ENCODE results near the gene TFB2M.
"Not testable (repeated sequence)": the region's sequence is repeated elsewhere in the genome, so short reads cannot be mapped to it uniquely, and the experiment has no call there.

TFB2M gene

DNA sequence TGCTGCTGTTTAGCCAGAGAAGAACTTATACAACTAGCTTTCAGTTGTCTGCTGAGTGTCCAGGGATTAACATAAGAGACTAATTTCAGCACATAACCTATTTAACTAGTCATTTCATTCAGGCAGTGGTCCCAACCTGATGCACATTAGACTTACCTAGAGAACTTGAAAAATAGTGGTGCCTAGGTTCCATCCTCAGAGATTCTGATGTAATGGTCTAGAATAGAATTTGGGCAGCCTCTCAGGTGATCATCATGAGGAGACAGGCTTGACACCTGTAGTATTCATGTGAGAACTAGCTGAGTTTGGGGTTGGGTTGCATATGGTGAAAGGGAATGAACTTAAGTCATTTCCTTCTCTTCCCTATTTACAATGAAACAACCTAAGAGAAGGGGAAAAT, 25.0 kb upstream of the TFB2M start:
- Mint-ChIP-seq H3K27ac (peak overlapping the region; percentile 65), H3K27me3 (no peaks in the 10 kb centered on the region), H3K9me3 (no peaks in the 10 kb centered on the region), H3K36me3 (ENCODE audit: low read depth) (peaks cover 51% of the 10 kb centered on the region), H3K4me3 (no peak overlapping the region), H3K4me1 (ENCODE audit: low read depth) (peaks cover 43% of the 10 kb centered on the region)

DNA sequence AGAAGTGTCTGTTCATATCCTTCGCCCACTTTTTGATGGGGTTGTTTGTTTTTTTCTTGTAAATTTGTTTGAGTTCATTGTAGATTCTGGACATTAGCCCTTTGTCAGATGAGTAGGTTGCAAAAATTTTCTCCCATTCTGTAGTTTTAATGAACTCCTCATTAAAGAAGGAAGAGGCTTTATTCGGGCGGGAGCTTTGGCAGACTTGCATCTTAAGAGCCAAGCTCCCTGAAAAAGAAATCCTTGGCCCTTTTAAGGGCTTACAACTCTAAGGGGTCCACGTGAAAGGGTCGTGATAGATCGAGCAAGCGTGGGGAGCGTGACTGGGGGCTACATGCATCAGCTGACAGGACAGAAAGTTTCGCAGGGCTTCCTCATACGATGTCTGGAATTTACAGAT, 23.9 kb upstream of the TFB2M start:
- peaks cover 43% of the 10 kb centered on the region for H3K4me1 Mint-ChIP-seq (ENCODE audit: low read depth)
- H3K27me3 Mint-ChIP-seq, H3K27ac Mint-ChIP-seq, H3K9me3 Mint-ChIP-seq, H3K4me3 Mint-ChIP-seq: not testable (repeated sequence)
- peaks cover 46% of the 10 kb centered on the region for H3K36me3 Mint-ChIP-seq (ENCODE audit: low read depth)

DNA sequence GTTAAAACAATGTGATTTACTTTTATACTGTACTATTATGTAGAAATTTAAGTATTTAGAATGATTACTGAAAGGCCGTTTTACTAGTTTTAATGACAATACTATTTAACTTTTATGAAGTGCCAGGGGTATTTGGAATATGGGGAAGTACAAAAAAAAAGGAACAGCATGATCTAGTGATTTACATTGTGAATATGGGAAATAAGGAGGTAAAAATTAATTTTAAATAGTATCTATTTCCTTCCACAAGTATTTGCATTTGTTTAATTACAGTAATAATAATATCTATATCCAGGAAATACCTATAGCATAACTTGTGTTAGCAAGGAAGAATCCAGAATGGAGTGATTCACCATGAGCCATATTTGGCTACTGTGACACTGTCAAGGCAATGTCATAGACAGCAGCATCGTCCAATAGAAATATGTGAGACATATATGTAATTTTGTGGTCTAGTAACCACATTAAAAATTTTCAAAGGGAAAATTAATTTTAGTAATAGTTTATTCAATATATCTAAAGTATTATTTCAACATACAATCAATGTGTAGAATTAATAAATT, 22.2 kb upstream of the TFB2M start:
- H3K27ac Mint-ChIP-seq: no peak overlapping the region
- H3K4me3 Mint-ChIP-seq: no peak overlapping the region
- H3K36me3 Mint-ChIP-seq (ENCODE audit: low read depth): peaks cover 58% of the 10 kb centered on the region
- H3K9me3 Mint-ChIP-seq: no peaks in the 10 kb centered on the region
- no peaks in the 10 kb centered on the region for H3K27me3 Mint-ChIP-seq
- H3K4me1 Mint-ChIP-seq (ENCODE audit: low read depth): peaks cover 55% of the 10 kb centered on the region

DNA sequence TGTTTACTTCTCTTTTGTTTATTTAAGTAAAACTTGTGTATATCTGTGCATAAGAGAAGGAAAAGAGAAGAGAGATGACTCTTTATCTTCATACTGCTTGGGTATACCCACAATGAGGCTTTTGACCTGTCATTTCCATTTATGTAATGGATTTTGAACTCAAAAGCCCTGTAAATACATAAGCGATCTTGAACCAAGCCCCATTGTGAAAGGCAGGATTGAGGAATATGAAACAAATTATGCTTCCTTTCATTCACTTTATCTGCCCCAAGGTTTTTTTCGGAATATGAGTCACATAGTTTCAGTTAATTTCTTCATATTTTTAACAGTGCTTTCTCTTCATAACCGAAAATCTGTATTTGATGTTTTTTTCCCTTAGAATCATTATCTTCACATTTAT, 21.5 kb upstream of the TFB2M start:
- H3K27me3 Mint-ChIP-seq: no peaks in the 10 kb centered on the region
- H3K4me1 Mint-ChIP-seq (ENCODE audit: low read depth): peaks cover 58% of the 10 kb centered on the region
- H3K27ac Mint-ChIP-seq: no peak overlapping the region
- H3K36me3 Mint-ChIP-seq (ENCODE audit: low read depth): peaks cover 58% of the 10 kb centered on the region
- H3K4me3 Mint-ChIP-seq: no peak overlapping the region
- H3K9me3 Mint-ChIP-seq: no peaks in the 10 kb centered on the region

DNA sequence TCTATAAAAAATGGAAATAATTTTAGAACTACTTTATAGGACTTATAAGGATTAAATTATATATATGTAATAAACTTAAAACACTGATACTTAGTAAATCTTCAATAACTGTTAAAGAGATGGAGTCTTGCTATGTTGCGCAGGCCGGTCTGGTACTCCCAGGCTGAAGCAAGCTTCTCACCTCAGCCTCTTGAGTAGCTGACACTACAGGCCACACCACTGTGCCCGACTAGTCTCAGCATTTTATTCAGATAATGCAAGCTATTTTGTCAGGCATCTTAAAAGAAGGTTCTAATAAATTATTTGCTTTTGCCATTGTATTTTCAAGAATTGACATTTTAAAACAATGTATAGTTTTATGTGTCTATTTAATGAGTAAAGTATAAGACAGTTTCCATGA, 21.0 kb upstream of the TFB2M start:
- Mint-ChIP-seq H3K27me3 (no peaks in the 10 kb centered on the region), H3K4me1 (ENCODE audit: low read depth) (peaks cover 61% of the 10 kb centered on the region), H3K9me3 (no peaks in the 10 kb centered on the region), H3K36me3 (ENCODE audit: low read depth) (peaks cover 55% of the 10 kb centered on the region), H3K27ac (no peak overlapping the region), H3K4me3 (no peak overlapping the region)

DNA sequence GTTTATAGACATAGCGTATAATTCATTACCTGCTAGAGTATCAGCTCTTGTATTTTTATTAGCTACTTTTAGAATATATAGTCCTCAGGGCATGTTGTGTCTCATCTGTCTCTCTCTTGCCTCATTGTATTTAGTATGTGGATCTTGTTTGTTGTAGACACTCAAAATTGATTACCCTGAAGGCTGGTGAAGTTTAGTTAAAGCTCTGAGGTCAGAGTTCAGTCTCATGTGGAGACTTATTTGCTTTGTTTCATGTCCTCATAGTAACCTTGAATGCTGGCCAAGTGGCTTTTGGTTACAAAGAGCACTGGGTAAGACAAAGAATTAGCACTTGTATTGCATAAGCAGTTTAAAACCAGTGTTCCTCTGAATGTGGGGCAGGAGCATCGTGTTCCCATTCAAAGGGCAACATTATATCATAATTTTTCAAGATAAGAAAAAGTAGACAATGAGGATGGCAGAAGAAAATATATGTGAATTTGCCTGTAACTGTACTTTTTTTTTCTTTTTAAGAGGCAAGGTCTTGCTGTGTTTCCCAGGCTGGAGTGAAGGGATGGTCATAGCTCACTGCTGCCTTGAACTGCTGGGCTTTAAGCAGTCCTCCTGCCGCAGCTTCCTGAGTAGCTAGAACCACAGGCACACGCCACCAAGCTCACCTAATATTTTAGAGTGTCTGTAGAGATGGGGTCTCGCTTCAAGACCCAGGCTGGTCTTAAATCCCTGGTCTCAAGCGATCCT, 17.6 kb upstream of the TFB2M start:
- no peaks in the 10 kb centered on the region for H3K27me3 Mint-ChIP-seq
- H3K36me3 Mint-ChIP-seq (ENCODE audit: low read depth): peaks cover 33% of the 10 kb centered on the region
- peaks cover 61% of the 10 kb centered on the region for H3K4me1 Mint-ChIP-seq (ENCODE audit: low read depth)
- H3K4me3 Mint-ChIP-seq: no peak overlapping the region
- H3K27ac Mint-ChIP-seq: no peak overlapping the region
- H3K9me3 Mint-ChIP-seq: no peaks in the 10 kb centered on the region

DNA sequence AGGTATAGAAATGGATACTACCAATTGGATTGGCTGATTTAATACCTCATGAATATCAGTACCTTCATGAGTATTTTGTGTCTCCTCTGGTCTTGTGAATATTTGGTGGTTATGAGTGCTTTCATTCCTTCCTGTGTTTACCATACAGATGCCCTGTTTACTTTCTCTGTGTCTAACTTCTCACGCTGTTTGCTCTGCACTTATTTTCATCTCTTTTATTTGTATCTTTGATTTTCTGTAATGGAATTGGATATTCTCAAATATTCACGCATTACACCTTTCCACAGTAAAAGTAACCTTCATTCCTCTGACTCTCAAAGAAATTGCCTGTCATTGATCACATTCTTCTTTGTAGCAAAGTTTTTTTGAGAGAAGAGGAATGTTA, 17.0 kb upstream of the TFB2M start:
- H3K9me3 Mint-ChIP-seq: no peaks in the 10 kb centered on the region
- peaks cover 64% of the 10 kb centered on the region for H3K4me1 Mint-ChIP-seq (ENCODE audit: low read depth)
- H3K27me3 Mint-ChIP-seq: no peaks in the 10 kb centered on the region
- H3K27ac Mint-ChIP-seq: no peak overlapping the region
- H3K36me3 Mint-ChIP-seq (ENCODE audit: low read depth): peaks cover 30% of the 10 kb centered on the region
- H3K4me3 Mint-ChIP-seq: no peak overlapping the region

DNA sequence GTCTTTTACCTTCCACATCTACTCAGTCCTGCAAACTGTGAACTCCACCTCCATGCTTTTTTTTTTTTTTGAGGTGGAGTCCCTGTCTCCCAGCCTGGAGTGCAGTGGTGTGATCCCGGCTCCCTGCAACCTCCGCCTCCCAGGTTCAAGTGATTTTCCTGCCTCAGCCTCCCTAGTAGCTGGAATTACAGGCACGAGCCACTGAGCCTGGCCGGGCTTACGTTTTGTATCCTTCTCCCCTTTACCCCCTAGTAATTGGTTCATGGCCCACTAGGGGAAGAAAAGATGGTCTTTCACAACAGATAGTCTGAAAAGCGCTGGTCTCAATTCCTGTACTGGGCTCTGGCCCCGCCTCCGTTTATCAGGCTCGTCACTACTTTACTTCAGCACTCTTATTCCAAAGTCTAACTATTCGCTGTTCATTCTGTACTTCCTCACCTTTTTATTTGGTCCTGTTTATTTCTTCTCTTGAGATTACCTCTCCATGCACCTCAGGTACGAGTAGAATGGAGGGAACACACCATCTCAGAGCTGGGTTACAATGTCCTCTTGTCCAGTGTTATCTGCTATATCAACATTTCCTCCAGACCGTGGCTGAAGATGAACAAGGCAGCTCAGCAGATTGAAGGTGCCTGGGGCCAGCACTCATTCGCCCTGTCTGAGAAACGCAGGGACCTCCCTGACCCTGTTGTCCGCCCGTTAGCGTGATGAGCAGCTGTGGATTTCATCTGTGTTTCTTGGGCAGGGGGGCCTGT, 16.4 kb upstream of the TFB2M start:
- Mint-ChIP-seq H3K9me3 (no peaks in the 10 kb centered on the region), H3K4me3 (no peak overlapping the region), H3K4me1 (ENCODE audit: low read depth) (peaks cover 64% of the 10 kb centered on the region), H3K27me3 (no peaks in the 10 kb centered on the region), H3K36me3 (ENCODE audit: low read depth) (peaks cover 28% of the 10 kb centered on the region), H3K27ac (no peak overlapping the region)

DNA sequence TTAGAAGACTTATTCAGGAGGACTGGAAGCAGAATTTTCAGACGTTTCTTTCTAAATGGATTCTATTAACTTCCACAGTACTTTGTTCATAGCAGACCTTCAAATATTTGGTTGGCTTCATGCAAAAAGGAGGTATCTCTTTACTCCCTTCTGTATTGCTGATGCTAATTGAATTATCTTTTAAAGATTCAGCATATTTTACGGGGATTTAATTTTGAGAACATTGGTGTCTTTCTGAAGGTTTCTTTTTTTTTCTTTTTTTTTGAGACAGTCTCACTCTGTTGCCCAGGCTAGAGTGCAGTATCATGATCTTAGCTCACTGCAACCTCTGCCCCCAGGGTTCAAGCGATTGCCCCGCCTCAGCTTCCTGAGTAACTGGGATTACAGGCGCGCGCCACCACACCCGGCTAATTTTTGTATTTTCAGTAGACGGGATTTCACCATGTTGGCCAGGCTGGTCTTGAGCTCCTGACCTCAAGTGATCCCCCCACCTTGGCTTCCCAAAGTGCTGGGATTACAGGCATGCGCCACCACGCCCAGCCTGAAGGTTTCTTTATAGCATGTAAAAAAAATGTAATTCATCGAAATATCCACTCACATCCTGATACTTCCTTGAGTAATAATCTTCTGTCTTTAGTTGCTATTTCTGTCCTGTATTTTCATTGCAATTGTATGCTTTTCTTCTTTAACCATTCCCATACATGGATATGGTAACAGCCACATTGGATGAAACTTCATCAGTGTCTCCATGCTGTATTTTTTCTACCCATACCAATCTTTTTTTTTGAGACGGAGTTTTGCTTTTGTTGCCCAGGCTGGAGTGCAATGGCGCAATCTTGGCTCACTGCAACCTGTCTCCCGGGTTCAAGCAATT, 14.7 kb upstream of the TFB2M start:
- H3K27me3 Mint-ChIP-seq: no peaks in the 10 kb centered on the region
- peaks cover 73% of the 10 kb centered on the region for H3K4me1 Mint-ChIP-seq (ENCODE audit: low read depth)
- peaks cover 36% of the 10 kb centered on the region for H3K36me3 Mint-ChIP-seq (ENCODE audit: low read depth)
- no peak overlapping the region for H3K4me3 Mint-ChIP-seq
- no peaks in the 10 kb centered on the region for H3K9me3 Mint-ChIP-seq
- H3K27ac Mint-ChIP-seq: peak overlapping the region; percentile 4

DNA sequence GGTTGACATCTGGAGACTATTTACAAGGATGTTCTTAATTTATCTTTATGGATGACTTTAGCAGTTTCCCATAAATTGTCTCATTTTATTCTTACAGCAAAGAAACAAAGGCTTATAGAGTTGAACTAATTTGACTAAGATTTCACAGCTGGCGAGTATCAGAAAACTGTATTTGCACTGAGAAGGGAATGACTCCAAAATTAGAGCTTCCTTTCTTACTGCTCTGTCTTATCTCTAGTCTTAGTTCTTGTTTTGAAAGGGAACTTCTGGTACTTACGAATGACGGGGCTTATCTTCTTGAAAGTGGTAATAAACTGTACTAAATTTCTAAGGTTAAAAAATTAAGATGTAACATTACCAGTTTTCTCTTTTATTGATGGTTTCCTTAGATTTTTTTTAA, 13.8 kb upstream of the TFB2M start:
- H3K9me3 Mint-ChIP-seq: no peaks in the 10 kb centered on the region
- peaks cover 76% of the 10 kb centered on the region for H3K4me1 Mint-ChIP-seq (ENCODE audit: low read depth)

DNA sequence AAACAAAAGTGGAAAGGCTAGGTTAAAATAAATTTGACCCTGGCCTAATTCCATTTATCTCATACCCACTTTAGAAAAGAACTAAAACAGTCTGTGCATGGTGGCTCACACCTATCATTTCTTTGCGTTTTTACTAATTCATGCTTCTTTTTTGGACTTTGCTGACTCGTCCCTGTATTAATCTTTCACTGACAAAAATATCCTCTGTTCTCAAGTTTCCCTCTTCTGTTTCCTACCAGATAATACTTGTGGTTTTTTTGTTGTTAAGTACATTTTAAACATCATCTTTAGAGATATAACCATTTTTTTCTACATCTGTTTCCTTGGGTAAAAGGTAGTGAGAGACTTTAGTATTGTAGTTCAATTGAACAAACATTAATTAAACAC, 11.7 kb upstream of the TFB2M start:
- no peak overlapping the region for H3K4me3 Mint-ChIP-seq
- peaks cover 73% of the 10 kb centered on the region for H3K4me1 Mint-ChIP-seq (ENCODE audit: low read depth)
- H3K27me3 Mint-ChIP-seq: no peaks in the 10 kb centered on the region
- peak overlapping the region; percentile 73 for H3K27ac Mint-ChIP-seq
- no peaks in the 10 kb centered on the region for H3K9me3 Mint-ChIP-seq
- H3K36me3 Mint-ChIP-seq (ENCODE audit: low read depth): peaks cover 22% of the 10 kb centered on the region

More for the DNA sequence above, 13.8 kb upstream of the TFB2M start:
- Mint-ChIP-seq H3K27ac (peak overlapping the region; percentile 48), H3K36me3 (ENCODE audit: low read depth) (peaks cover 43% of the 10 kb centered on the region), H3K4me3 (no peak overlapping the region), H3K27me3 (no peaks in the 10 kb centered on the region)

DNA sequence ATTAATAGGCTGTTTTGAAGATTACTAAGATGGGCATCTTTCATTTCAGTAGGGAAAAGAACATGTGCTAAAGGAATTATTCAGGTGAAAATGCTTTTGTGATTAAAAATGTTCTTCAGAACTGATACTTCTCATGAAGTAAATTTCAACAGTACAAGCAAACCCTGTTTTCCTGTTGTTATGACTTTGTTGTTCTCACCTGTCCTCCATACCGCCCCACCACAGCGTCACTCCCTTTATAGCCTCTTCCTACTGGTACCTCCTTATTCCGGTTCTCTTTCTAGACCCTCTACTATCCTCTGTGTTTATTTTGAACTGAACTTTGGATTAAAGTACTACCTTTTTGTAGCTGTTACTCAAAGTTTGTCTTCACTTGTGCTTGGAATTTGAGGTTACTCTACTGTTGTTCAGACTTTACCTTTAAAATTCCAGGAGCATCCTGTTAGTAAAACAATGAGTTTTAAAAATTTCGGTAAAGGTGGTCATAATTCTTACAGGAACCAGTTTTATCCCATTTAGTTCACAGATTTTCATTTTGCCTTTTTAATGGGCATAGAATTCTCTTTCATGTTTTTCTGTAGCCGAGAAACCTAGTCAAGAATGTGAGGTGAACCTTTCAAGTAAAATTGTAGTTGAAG, 11.1 kb upstream of the TFB2M start:
- Mint-ChIP-seq H3K36me3 (ENCODE audit: low read depth) (peaks cover 20% of the 10 kb centered on the region), H3K4me1 (ENCODE audit: low read depth) (peaks cover 73% of the 10 kb centered on the region), H3K9me3 (no peaks in the 10 kb centered on the region), H3K27ac (peak overlapping the region; percentile 81), H3K27me3 (no peaks in the 10 kb centered on the region), H3K4me3 (peak overlapping the region; percentile 51)

DNA sequence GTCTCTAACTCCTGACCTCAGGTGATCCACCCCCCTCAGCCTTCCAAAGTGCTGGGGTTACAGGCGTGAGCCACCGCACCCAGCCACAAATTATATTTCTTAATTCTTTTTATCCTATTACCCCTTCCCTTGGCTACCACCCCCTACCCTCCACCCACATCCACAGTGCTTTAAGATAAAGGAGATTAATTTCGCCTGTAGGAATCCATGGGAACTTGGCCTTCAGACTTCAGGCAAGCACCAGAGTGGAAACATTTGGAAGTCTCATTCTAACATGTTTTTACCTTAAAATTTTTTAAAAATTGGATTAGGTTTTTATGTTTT, 10.6 kb upstream of the TFB2M start:
- peaks cover 20% of the 10 kb centered on the region for H3K36me3 Mint-ChIP-seq (ENCODE audit: low read depth)
- H3K4me1 Mint-ChIP-seq (ENCODE audit: low read depth): peaks cover 74% of the 10 kb centered on the region
- no peaks in the 10 kb centered on the region for H3K27me3 Mint-ChIP-seq
- H3K27ac Mint-ChIP-seq: no peak overlapping the region
- H3K4me3 Mint-ChIP-seq: no peak overlapping the region
- no peaks in the 10 kb centered on the region for H3K9me3 Mint-ChIP-seq

DNA sequence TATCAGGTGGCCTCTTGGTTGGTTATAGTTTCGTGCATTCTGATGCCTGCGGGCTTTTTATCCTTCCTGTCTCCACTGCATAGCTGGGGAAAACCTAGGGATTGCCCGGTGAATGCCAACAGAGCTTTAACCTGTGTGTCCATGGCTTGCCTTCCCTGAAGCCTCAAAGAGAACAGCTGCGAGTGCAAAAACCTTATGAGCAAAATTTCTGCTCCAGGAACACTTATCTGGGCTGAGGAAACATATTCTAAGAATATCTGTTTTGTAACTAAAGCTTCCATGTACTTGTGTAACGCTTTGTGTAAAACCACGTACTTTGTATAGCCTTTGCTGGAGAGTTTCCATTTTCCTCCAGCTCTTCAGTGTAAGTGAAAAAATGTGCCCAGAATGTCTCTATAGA, 7.4 kb upstream of the TFB2M start:
- H3K27me3 Mint-ChIP-seq: no peaks in the 10 kb centered on the region
- peak overlapping the region; percentile 75 for H3K27ac Mint-ChIP-seq
- no peaks in the 10 kb centered on the region for H3K9me3 Mint-ChIP-seq
- peaks cover 26% of the 10 kb centered on the region for H3K36me3 Mint-ChIP-seq (ENCODE audit: low read depth)
- peak overlapping the region; percentile 62 for H3K4me3 Mint-ChIP-seq
- peaks cover 78% of the 10 kb centered on the region for H3K4me1 Mint-ChIP-seq (ENCODE audit: low read depth)

Data from stimulated activated naive CD8-positive, alpha-beta T cell treated with anti-CD3 and anti-CD28 coated beads, Interleukin-15, Interleukin-2, amounts not matched to agents 100 ng/mL and 50 ng/mL, for 24 hours (primary cell).